Stimulated activated CD4-positive, alpha-beta T cell treated with anti-CD3 and anti-CD28 coated beads, Interleukin-2, amount 100 ng/mL, for 24 hours (primary cell): Measurements from ENCODE around the gene ADAP1.

ENCODE experiments used
- DNase-seq, 2 donors: peaks; one replicate each; pipeline ENCODE4 v3.0.0-alpha.2; 2020

ADAP1 gene

DNA sequence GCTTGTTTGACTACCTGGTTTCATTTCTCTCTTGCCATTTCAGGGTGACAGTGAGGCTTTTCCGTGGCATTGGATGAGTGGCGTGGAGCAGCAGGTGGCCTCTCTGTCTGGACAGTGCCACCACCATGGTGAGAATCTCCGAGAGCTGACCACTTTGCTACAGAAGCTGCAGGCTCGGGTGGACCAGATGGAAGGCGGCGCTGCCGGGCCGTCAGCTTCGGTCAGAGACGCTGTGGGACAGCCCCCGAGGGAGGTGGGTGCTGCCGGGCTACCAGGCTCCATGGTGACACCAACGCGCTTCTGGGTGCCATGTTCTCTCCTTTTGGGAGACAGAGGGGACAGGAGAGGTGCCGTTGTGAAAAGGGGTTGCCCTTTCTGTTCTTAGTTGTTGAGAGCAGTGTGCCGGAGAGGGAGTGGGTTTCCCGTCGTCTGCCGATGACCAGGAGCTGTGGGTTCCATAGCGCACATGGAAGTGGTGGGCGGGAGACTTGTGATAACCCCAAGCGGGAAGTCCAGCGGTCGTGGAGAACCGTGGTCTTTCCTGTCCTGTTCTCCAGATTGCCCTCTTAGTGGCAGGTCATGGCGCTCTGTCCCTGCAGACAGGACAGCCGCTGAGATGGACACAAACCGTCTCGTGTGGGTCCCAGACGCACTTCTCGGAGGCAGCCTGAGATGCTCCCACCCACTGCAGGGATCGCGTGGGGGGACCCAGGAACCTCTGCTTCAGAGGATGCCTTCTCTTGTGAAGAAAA, 100.9 kb downstream of the ADAP1 start:
- no peak for DNase-seq

DNA sequence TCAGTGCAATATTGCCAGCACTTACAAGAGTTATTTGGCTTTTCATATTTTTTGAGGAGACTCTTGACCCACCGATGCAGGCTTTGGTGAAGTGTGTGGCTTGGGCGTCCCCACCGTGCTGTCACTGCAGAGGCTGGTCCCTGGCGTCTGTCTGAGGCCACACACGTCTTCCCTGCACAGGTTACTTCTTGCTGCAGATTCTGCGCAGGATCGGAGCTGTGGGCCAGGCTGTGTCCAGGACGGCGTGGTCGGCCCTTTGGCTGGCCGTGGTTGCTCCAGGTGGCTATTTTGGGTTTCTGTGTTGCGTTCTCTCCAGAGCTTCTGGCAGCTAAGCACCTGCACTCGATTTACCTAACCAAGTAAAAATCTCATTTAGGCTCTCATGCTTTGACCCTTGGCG, 103.3 kb downstream of the ADAP1 start:
- no peak for DNase-seq

DNA sequence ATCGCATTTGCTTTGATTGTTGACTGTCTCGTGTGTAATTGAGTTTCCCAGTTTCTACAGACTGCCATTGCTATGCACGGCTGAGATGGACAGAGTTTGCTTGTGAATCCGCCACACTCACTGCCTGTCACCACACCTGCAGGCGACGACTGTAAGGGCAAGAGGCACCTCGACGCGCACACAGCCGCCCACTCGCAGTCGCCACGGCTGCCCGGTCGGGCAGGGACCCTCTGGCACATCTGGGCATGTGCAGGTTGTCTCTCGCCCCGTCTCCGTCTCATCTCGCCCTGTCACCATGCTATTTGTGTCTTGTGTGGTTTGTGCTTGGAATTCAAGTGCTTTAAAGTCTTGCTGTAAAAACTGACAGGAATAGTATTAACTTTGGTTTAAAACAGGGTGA, 104.7 kb downstream of the ADAP1 start:
- no peak for DNase-seq

DNA sequence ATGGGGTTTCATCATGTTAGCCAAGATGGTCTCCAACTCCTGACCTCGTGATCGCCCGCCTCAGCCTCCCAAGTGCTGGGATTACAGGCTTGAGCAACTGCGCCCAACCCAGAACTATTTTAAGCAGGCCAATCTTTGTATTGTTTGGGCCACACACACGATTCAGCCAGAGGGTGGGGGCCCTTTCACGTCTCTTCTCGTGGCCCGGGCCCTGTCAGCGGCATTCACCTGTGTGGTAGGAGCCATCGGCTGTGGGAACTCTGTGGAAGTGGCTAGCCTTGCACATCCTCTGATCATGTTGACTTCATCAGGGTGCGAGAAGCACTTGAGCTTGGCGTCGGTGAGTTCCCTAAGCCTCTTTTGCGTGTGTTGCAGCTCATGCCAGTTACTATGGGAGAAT, 105.3 kb downstream of the ADAP1 start:
- no peak for DNase-seq
